Tibial nerve (tissue), 4 donors: ENCODE data around the gene POPDC3.

Experiments used
- CTCF ChIP-seq, 5 experiments: fragments of 200-600 bp in 3 of 5; fragments of 450-650 bp in 2 of 5; sonication (generic) in 3 of 5; IDR thresholded peaks; one replicate each; pipeline ENCODE4 v1.5.1; 2016 to 2019; ENCODE audit warnings: antibody characterized with exemption in 5 of 5, mild to moderate bottlenecking in 3 of 5, moderate library complexity in 2 of 5
- EP300 ChIP-seq, 2 donors: sonication (generic); formaldehyde crosslinking; IDR thresholded peaks; one replicate each; pipeline ENCODE4 v1.6.1; 2017; ENCODE audit warnings: antibody characterized with exemption in 2 of 2, mild to moderate bottlenecking in 1 of 2
- POLR2A ChIP-seq, 2 donors: fragments of 450-650 bp; IDR thresholded peaks; one replicate each; pipeline ENCODE4 v1.6.1; 2017; ENCODE audit warnings: antibody characterized with exemption in 2 of 2, mild to moderate bottlenecking in 2 of 2, moderate library complexity in 2 of 2

GRCh38 chr6:105167914-105168313, 11.9 kb downstream of the POPDC3 start:
- TF ChIP-seq POLR2A (IDR thresholded peaks at IDR 0.05) = no peak
- TF ChIP-seq CTCF (IDR thresholded peaks at IDR 0.05) = no peak
- no peak for TF ChIP-seq EP300 (IDR thresholded peaks at IDR 0.05)
